CD4-positive, CD25-positive, alpha-beta regulatory T cell (primary cell): Measurements from ENCODE around the gene ZNF527. TPM values are rescaled to one million over a fixed set of nuclear protein-coding genes. Genes with fewer than 3 reads are reported as not detected.
A peak's percentile ranks its signal among the peaks of the same experiment; 100 is the strongest.

Source experiments
- ATAC-seq, 2 donors: fragments of 150-1000 bp; cut with Tn5 transposase; one replicate each; pipeline ENCODE4 v1.10.0; 2021; ENCODE audit warnings: low read depth in 2 of 2, moderate number of reproducible peaks in 2 of 2, moderate library complexity in 1 of 2
- DNase-seq, 3 donors: peaks; one replicate each; pipeline versions ENCODE4 v3.0.0 to v3.0.0-alpha.2; 2012 to 2022; ENCODE audit warnings: mixed read lengths in 1 of 3
- H3K27ac ChIP-seq: one replicate; pipeline ENCODE4 v1.7.0; 2013; ENCODE audit warnings: mild to moderate bottlenecking, low read length; ENCODE audit not compliant: insufficient read depth, poor library complexity, severe bottlenecking
- H3K27me3 ChIP-seq: one replicate; pipeline ENCODE4 v1.7.0; 2013; ENCODE audit warnings: low read length; ENCODE audit not compliant: control insufficient read depth, insufficient read depth
- H3K36me3 ChIP-seq: one replicate; pipeline ENCODE4 v1.7.0; 2013; ENCODE audit warnings: mild to moderate bottlenecking, low read length, moderate library complexity; ENCODE audit not compliant: control insufficient read depth, insufficient read depth
- H3K4me1 ChIP-seq: 2 replicates; pipeline ENCODE4 v1.7.0; 2013; ENCODE audit warnings: mild to moderate bottlenecking, low read length; ENCODE audit not compliant: insufficient read depth, control insufficient read depth, poor library complexity, severe bottlenecking
- H3K4me3 ChIP-seq: one replicate; pipeline ENCODE4 v1.7.0; 2013; ENCODE audit warnings: low read depth, mild to moderate bottlenecking, low read length, moderate library complexity
- H3K9me3 ChIP-seq, 2 experiments: 1 replicate in 1 of 2; 2 replicates in 1 of 2; pipeline ENCODE4 v1.7.0; 2013; ENCODE audit warnings: low read length in 2 of 2, mild to moderate bottlenecking in 1 of 2, moderate library complexity in 1 of 2; ENCODE audit not compliant: control insufficient read depth in 2 of 2
- H3K27ac Mint-ChIP-seq, 3 donors: one replicate each; pipeline ENCODE4 v1.8.0; 2020 to 2022; ENCODE audit warnings: mild to moderate bottlenecking in 3 of 3, mixed read lengths in 3 of 3, moderate library complexity in 2 of 3
- H3K27me3 Mint-ChIP-seq: one replicate; pipeline ENCODE4 v1.8.0; 2022; ENCODE audit warnings: mild to moderate bottlenecking, mixed read lengths
- H3K36me3 Mint-ChIP-seq: one replicate; pipeline ENCODE4 v1.8.0; 2020; ENCODE audit warnings: mixed read lengths
- H3K4me1 Mint-ChIP-seq, 4 donors: one replicate each; pipeline ENCODE4 v1.8.0; 2020 to 2022; ENCODE audit warnings: mixed read lengths in 4 of 4, mild to moderate bottlenecking in 1 of 4
- H3K4me3 Mint-ChIP-seq, 4 donors: one replicate each; pipeline ENCODE4 v1.8.0; 2020 to 2022; ENCODE audit warnings: mild to moderate bottlenecking in 4 of 4, mixed read lengths in 4 of 4, moderate library complexity in 3 of 4
- H3K9me3 Mint-ChIP-seq, 7 donors: one replicate each; pipeline ENCODE4 v1.8.0; 2020 to 2022; ENCODE audit warnings: mixed read lengths in 7 of 7, mild to moderate bottlenecking in 3 of 7, moderate library complexity in 2 of 7
- polyA plus RNA-seq, 4 donors: library from polyadenylated mRNA; unstranded; fragments of 300-500 nt; fragmentation: Illumina TruSeq; gene quantifications; one replicate each; pipeline ENCODE4 v1.2.3, GENCODE V29; 2021
- total RNA-seq: library from RNA; stranded (reverse); gene quantifications from one replicate; pipeline ENCODE4 v1.2.3, GENCODE V29; 2022

The ZNF527 gene
- total RNA-seq (12.5 TPM), polyA plus RNA-seq (10 to 100 TPM in 1 of 4 donors, 1 to 10 TPM in 3; 6.1 to 10.8 (median 8.9) TPM)

DNA sequence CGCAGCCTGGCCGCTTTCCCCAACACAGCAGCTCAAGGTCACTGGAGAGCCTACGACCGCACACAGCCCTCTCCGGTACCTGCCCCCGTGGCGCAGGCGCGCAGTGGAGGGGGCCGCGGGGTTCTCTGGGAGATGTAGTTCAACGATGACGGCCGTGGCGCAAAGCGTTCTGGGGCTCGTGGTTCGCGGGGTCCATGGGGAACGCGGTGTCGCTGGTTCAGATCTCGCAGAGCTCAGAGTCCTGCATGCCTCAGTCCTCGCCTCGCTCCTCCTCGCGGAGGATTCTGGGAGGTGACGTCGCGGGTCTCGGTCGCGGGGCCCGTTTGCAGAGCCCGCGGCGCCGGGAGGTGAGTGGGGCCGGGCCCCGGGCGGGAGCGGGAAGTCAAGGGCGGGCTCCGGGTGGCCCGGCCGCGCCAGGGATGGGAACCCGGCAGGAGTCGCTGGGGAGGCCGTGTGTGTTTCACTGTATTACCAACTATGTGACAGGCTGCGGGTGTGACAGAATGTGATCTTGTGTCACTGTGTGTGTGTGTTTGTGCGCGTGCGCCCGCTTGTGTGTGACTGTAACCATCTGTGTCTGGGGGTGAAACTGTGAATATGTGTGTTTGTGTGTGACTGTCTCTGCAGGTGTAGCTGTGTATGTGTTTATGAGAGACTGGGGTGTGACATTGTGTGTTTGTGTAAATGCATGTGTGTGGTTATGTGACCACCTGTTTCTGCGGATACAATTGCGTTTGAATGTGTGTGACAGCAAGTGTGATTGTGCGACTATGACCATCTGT lies at the start of gene ZNF527:
ZNF527 (plus strand) TSS at position 220 of the 782 bp plus-strand sequence. CDS start 3,100 bp downstream, outside the sequence.
- Histone ChIP-seq H3K27ac (peak within 1 kb of the TSS; percentile 90), H3K36me3 (peaks cover 26% of the 10 kb centered on the region), H3K27me3 (no peaks in the 10 kb centered on the region), H3K4me3 (peak within 1 kb of the TSS; percentile 91), H3K9me3 (peaks cover 15 to 23% of the 10 kb centered on the region in 2 experiments), H3K4me1 (peaks cover 5% of the 10 kb centered on the region)
- ATAC-seq (peak; percentile 97 to 98), DNase-seq (peak; percentile 93 to 99 (median 97))
- H3K4me1 Mint-ChIP-seq: peaks cover 13 to 28% (median 15%) of the 10 kb centered on the region in 4 donors
- no peaks in the 10 kb centered on the region for H3K27me3 Mint-ChIP-seq
- peaks cover 0 to 18% (median 1%) of the 10 kb centered on the region in 7 donors for H3K9me3 Mint-ChIP-seq
- no peaks in the 10 kb centered on the region for H3K36me3 Mint-ChIP-seq
- H3K27ac Mint-ChIP-seq: peak within 1 kb of the TSS; percentile 96 to 99 (median 98)
- peak within 1 kb of the TSS; percentile 96 to 100 (median 99) for H3K4me3 Mint-ChIP-seq

DNA sequence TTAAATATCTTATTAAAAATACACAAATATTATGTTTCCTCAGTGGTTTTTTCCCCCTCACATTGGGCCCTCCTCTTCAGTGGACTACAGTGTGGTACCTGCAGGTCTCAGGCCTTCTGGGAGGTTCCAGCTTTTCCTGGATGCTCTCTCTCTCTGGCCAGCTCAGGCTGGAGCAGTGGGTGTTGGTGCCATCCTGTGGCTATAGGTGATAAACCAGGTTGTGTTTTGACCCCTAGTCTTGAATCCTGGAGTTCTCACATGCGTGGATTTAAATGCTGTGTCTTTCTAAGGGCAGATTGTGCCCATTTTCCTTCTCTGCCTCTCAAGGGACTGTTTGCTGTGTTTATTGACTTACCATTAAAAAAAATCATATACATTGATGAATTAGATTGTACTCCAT lies 41.2 kb upstream of the ZNF527 start:
- peaks cover 30% of the 10 kb centered on the region for H3K36me3 Mint-ChIP-seq
- no peak for ATAC-seq
- H3K27me3 Mint-ChIP-seq: no peaks in the 10 kb centered on the region
- H3K27ac ChIP-seq: no peak overlapping the region
- peaks cover 0 to 5% (median 0%) of the 10 kb centered on the region in 7 donors for H3K9me3 Mint-ChIP-seq
- peaks cover 10 to 28% (median 17%) of the 10 kb centered on the region in 4 donors for H3K4me1 Mint-ChIP-seq
- H3K9me3 ChIP-seq: no peaks in the 10 kb centered on the region
- DNase-seq: no peak
- no peaks in the 10 kb centered on the region for H3K27me3 ChIP-seq
- H3K27ac Mint-ChIP-seq: peak overlapping the region in 1 of 3 donors; percentile 94
- no peak overlapping the region for H3K4me3 ChIP-seq
- H3K4me1 ChIP-seq: peaks cover 10% of the 10 kb centered on the region
- peak overlapping the region in 1 of 4 donors; percentile 33 for H3K4me3 Mint-ChIP-seq
- H3K36me3 ChIP-seq: peaks cover 25% of the 10 kb centered on the region

DNA sequence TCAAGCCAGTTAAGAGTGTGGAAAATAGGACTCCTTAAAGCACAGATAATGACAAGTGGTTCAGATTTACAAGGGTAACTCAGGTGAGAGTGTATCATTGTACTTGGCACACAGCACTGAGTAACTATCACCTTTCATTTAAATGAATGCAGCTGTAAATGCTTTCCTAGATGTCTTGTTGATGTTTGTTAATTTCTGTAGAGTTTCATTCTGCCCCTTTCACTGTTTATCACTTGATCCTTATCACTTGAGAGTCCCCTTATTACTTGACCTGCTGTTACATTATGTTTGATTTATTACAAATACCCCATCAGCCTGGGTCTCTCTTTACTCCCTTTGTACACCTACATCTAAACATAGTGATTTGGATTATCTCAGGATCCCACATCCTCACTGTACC lies 38.1 kb upstream of the ZNF527 start:
- H3K36me3 ChIP-seq: peaks cover 14% of the 10 kb centered on the region
- H3K4me1 Mint-ChIP-seq: peaks cover 17 to 51% (median 24%) of the 10 kb centered on the region in 4 donors
- H3K4me3 Mint-ChIP-seq: peak overlapping the region in 2 of 4 donors; percentile 58 to 61
- H3K36me3 Mint-ChIP-seq: peaks cover 21% of the 10 kb centered on the region
- H3K9me3 ChIP-seq: no peaks in the 10 kb centered on the region
- no peak overlapping the region for H3K27ac ChIP-seq
- H3K9me3 Mint-ChIP-seq: peaks cover 0 to 5% (median 0%) of the 10 kb centered on the region in 7 donors
- H3K27ac Mint-ChIP-seq: peak overlapping the region in 1 of 3 donors; percentile 74
- H3K4me1 ChIP-seq: peaks cover 22% of the 10 kb centered on the region
- no peaks in the 10 kb centered on the region for H3K27me3 Mint-ChIP-seq
- no peaks in the 10 kb centered on the region for H3K27me3 ChIP-seq
- H3K4me3 ChIP-seq: no peak overlapping the region
- ATAC-seq: no peak
- no peak for DNase-seq

DNA sequence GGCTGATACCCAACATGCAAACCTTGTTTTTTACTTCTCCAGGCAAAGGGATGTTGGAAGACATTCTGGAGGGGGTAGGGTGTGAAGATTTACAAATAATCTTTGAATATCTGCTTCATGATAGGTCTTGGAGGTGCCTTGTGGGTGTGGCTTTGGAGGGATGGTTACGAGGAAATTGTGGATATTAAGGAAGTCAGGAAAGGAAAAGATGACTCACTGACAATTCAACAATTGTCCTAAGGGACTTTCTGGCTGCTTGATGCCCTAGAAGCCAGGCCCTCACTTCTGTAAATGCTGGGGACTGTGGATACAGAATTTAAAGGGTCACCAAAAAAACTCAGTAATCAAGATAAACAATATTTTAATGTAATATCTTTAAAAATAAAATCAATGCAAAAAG lies 37.4 kb upstream of the ZNF527 start:
- no peak for ATAC-seq
- Mint-ChIP-seq H3K27ac (peak overlapping the region in 2 of 3 donors; percentile 2 to 74), H3K4me3 (peak overlapping the region; percentile 58 to 93 (median 89))

DNA sequence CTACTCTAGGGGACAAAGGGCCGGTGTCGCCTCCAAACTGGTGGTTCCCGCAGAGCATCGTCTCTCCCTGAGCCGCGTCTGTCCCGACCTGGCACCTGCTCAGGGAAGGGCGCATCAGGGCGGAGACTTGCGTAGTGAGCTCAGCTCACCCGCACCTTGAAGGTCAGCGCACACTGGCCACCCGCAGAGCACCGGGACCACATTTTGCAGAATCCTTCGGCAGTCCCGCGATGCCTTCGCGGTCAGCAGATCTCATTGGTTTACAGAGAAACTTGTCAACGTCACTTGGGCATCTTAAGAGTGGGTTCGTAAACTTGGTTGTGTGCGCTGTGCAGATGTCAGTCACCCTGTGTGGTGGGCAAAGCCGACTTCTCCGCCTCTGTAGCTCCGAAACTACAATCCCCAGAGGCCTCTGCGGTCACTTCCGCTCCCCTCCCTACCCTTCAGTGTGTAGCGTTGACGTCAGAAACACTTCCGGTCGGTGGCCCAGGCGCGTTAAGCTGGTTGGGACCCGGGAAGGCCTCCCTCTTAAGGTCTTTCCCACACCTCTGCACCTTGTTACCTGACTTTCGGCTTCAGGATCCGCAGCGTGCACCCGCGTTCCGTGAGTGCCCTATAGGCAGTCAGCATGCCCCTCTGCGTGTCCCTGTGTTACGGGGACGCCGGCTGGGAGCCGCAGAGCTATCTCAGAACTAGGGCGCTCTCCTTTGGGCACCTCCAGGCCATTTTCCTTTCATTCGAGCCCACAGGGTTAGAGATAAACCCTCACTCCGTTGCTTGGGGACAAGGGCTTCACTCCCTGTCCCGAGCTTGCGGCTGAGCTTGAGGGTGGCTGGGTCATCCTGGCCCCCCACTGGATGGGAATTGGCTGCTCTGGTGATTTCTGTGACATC lies 36.5 kb upstream of the ZNF527 start:
- H3K4me1 Mint-ChIP-seq: peaks cover 20 to 60% (median 24%) of the 10 kb centered on the region in 4 donors
- H3K9me3 Mint-ChIP-seq: peaks cover 0 to 5% (median 0%) of the 10 kb centered on the region in 7 donors
- H3K4me1 ChIP-seq: peaks cover 22% of the 10 kb centered on the region
- no peaks in the 10 kb centered on the region for H3K27me3 Mint-ChIP-seq
- peak; percentile 86 to 90 (median 89) for DNase-seq
- peak; percentile 98 for ATAC-seq
- peak overlapping the region; percentile 87 to 93 (median 90) for H3K4me3 Mint-ChIP-seq
- peaks cover 5% of the 10 kb centered on the region for H3K36me3 ChIP-seq
- H3K27me3 ChIP-seq: no peaks in the 10 kb centered on the region
- H3K27ac ChIP-seq: peak overlapping the region; percentile 82
- H3K4me3 ChIP-seq: peak overlapping the region; percentile 79
- H3K36me3 Mint-ChIP-seq: peaks cover 17% of the 10 kb centered on the region
- H3K27ac Mint-ChIP-seq: peak overlapping the region; percentile 92 to 97 (median 93)
- H3K9me3 ChIP-seq: no peaks in the 10 kb centered on the region

More for the DNA sequence above, 37.4 kb upstream of the ZNF527 start:
- no peaks in the 10 kb centered on the region for H3K9me3 ChIP-seq
- Mint-ChIP-seq H3K36me3 (peaks cover 21% of the 10 kb centered on the region), H3K9me3 (peaks cover 0 to 5% (median 0%) of the 10 kb centered on the region in 7 donors), H3K27me3 (no peaks in the 10 kb centered on the region), H3K4me1 (peaks cover 19 to 55% (median 24%) of the 10 kb centered on the region in 4 donors)
- H3K36me3 ChIP-seq: peaks cover 11% of the 10 kb centered on the region
- peaks cover 22% of the 10 kb centered on the region for H3K4me1 ChIP-seq
- no peak for DNase-seq
- H3K4me3 ChIP-seq: no peak overlapping the region
- no peaks in the 10 kb centered on the region for H3K27me3 ChIP-seq
- no peak overlapping the region for H3K27ac ChIP-seq

DNA sequence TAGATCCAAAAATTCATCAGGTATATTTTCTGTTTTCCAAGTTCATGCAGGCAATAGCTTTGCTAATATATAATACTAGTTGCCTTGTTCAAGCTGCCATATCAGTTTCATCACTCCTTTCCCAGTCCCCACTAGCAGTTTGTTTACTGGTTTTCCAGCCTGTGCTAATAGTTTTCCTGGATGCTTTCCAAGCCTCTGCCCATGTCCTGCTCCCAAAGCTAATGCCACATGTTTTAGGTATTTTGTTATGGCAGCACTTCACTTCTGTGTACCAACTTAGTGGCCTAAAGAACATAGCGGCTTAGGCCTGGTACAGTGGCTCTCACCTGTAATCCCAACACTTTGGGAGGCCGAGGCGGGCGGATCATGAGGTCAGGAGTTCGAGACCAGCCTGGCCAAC lies 28.1 kb upstream of the ZNF527 start:
- no peak for ATAC-seq
- Histone ChIP-seq H3K9me3 (no peaks in the 10 kb centered on the region), H3K27ac (no peak overlapping the region), H3K36me3 (peaks cover 29% of the 10 kb centered on the region), H3K27me3 (no peaks in the 10 kb centered on the region), H3K4me3 (no peak overlapping the region), H3K4me1 (no peaks in the 10 kb centered on the region)
- Mint-ChIP-seq H3K36me3 (peaks cover 43% of the 10 kb centered on the region), H3K27ac (no peak overlapping the region), H3K4me1 (peaks cover 0 to 27% (median 6%) of the 10 kb centered on the region in 4 donors), H3K9me3 (peaks cover 0 to 3% (median 0%) of the 10 kb centered on the region in 7 donors), H3K4me3 (no peak overlapping the region), H3K27me3 (no peaks in the 10 kb centered on the region)
- DNase-seq: no peak

DNA sequence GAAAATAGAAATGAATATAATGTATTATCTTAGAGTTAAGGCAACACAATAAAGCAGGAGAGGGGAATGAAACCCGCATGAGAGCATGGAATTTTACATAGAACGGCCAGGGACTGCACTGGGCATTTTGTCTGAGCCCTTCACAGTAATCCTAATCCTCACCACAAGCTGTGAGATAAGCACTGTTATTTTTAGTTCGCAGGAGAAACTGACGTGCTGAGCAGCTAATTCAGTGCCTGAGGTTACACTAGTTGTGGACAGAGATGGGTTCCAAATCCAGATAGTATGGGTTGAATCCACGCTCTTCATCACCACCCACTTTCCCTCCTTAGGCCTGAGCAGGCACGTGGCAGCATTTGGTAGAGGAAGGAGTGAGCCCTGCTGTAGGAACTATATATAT lies 24.8 kb upstream of the ZNF527 start:
- Mint-ChIP-seq H3K4me3 (no peak overlapping the region), H3K36me3 (peaks cover 53% of the 10 kb centered on the region), H3K9me3 (peaks cover 0 to 2% (median 0%) of the 10 kb centered on the region in 7 donors), H3K27ac (peak overlapping the region in 1 of 3 donors; percentile 47), H3K4me1 (peaks cover 0 to 9% (median 2%) of the 10 kb centered on the region in 4 donors), H3K27me3 (no peaks in the 10 kb centered on the region)
- DNase-seq (no peak), ATAC-seq (no peak)
- Histone ChIP-seq H3K4me3 (no peak overlapping the region), H3K4me1 (no peaks in the 10 kb centered on the region), H3K36me3 (peaks cover 55% of the 10 kb centered on the region), H3K9me3 (no peaks in the 10 kb centered on the region), H3K27me3 (no peaks in the 10 kb centered on the region), H3K27ac (no peak overlapping the region)
